Measurements from ENCODE around the gene ZDBF2. TPM values are rescaled to one million over a fixed set of nuclear protein-coding genes. Genes with fewer than 3 reads are reported as not detected.

Gene ZDBF2
- total and polyA plus RNA-seq, 2 of the 8 experiments (the other 6 are each of a cell fraction or from before 2014, with no cell fraction given): 1.5 to 17.2 TPM

DNA sequence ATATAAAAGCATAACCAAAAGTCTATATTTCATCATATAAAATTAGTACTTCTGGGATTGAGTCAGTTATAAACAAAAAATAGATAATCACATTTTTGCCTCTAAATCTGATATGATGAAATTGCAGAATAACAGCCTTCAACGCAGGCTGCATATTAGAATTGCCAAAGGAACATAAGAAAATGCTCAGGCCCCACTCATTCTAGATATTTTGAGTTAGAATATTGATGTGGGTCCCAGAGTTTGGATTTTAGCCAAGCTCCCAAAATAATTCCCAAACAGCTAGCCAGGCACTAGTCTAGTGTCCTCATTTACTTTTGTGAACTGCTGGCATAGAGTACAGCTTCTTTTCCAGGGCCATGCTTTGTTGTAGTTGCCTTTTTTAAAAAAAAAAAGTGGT lies 63.5 kb downstream of the ZDBF2 start:
- Histone ChIP-seq H3K79me1 (ENCODE audit: low read depth, low read length) (no peaks in the 10 kb centered on the region), H3K4ac (replicated peaks; ENCODE audit: insufficient read length, low read depth, low read length) (no peak overlapping the region), H2BK12ac (ENCODE audit: low read depth, low read length) (no peak overlapping the region), H3K4me1 (replicated peaks in 1 of 4; ENCODE audit: control insufficient read depth in 3 of 4, insufficient read depth in 4 of 4, low read length in 3 of 4) (no peaks in the 10 kb centered on the region), H2BK20ac (ENCODE audit: low read length) (no peak overlapping the region), H3K23me2 (ENCODE audit: low read depth, low read length) (no peaks in the 10 kb centered on the region), H2BK5ac (ENCODE audit: low read depth, low read length) (no peak overlapping the region), H3K14ac (ENCODE audit: insufficient read length) (no peak overlapping the region), H2BK120ac (replicated peaks; ENCODE audit: low read depth, low read length) (no peak overlapping the region), H3K56ac (replicated peaks; ENCODE audit: insufficient read length, low read depth, low read length) (no peak overlapping the region), H3K4me3 (ENCODE audit: extremely low read depth in 1 of 4, insufficient read depth in 2 of 4, low read depth in 3 of 4, low read length in 4 of 4) (no peak overlapping the region), H4K91ac (replicated peaks; ENCODE audit: insufficient read length, low read length) (no peak overlapping the region), H4K20me1 (replicated peaks in 1 of 2; ENCODE audit: control insufficient read depth in 1 of 2, insufficient read depth in 2 of 2, low read length in 2 of 2) (no peaks in the 10 kb centered on the region), H2AK5ac (ENCODE audit: low read depth, low read length) (no peak overlapping the region), H4K5ac (ENCODE audit: insufficient read length, low read depth, low read length) (no peak overlapping the region), H3K27ac (ENCODE audit: low read depth, low read length) (no peak overlapping the region), H3K9me3 (ENCODE audit: insufficient read depth in 2 of 2, low read depth in 1 of 2, low read length in 1 of 2) (no peaks in the 10 kb centered on the region), H3K27me3 (replicated peaks in 1 of 4; ENCODE audit: control insufficient read depth in 3 of 4, extremely low read depth in 1 of 4, insufficient read depth in 3 of 4, low read length in 3 of 4) (no peaks in the 10 kb centered on the region), H3K18ac (ENCODE audit: extremely low read depth, low read length) (no peak overlapping the region), H2AFZ (ENCODE audit: low read length) (no peak overlapping the region), H2BK15ac (ENCODE audit: low read length) (no peak overlapping the region), H3K4me2 (ENCODE audit: insufficient read depth in 1 of 2, low read depth in 2 of 2, low read length in 2 of 2) (no peak overlapping the region), H3K9ac (replicated peaks in 1 of 4; ENCODE audit: extremely low read depth in 1 of 4, low read depth in 3 of 4, low read length in 3 of 4) (no peak overlapping the region), H3K23ac (ENCODE audit: insufficient read length) (no peak overlapping the region), H3K36me3 (ENCODE audit: control insufficient read depth in 2 of 4, insufficient read depth in 4 of 4, low read length in 3 of 4) (no peaks in the 10 kb centered on the region), H4K8ac (ENCODE audit: extremely low read depth, insufficient read depth, low read length) (no peak overlapping the region), H3K79me2 (ENCODE audit: control insufficient read depth in 1 of 2, insufficient read depth in 2 of 2, low read length in 2 of 2) (no peaks in the 10 kb centered on the region)
- 88% methylated on average over 1 of the region's 1 CpG; no CpG with 5 or more reads in 1 of the 2 experiments for WGBS, 2 experiments (ENCODE audit: extremely low coverage in 1 of 2, insufficient coverage in 1 of 2, insufficient read length in 1 of 2, insufficient replicate concordance in 2 of 2, low coverage in 1 of 2, low lambda C conversion rate in 2 of 2, missing lambda C conversion rate in 1 of 2)
- CTCF ChIA-PET (ENCODE audit: partially characterized antibody): interaction anchor here (0.6 kb wide), 1 partner anchor 14 kb away, joined by 3 read pairs; no protein-coding TSS in a partner anchor
- DNase-seq (ENCODE audit: low read depth in 1 of 2, low spot score in 2 of 2) (no peak), FAIRE-seq (no peak)
- POLR2A ChIA-PET (ENCODE audit: partially characterized antibody): no interaction called here
- TF ChIP-seq SP2 (IDR thresholded peaks at IDR 0.05; ENCODE audit: low read length): no peak
- no peak for TF ChIP-seq CTCF (IDR thresholded peaks at IDR 0.05; ENCODE audit: control extremely low read depth in 1 of 3, insufficient read depth in 1 of 3, low read depth in 1 of 3, low read length in 3 of 3)
- TF ChIP-seq NRF1 (IDR thresholded peaks at IDR 0.05; ENCODE audit: low read depth, low read length): no peak
- TF ChIP-seq ASH2L (IDR thresholded peaks at IDR 0.05; ENCODE audit: low read length): no peak
- TF ChIP-seq CEBPB (IDR thresholded peaks at IDR 0.05; ENCODE audit: low read depth, low read length): no peak
- TF ChIP-seq SIX5 (IDR thresholded peaks at IDR 0.05; ENCODE audit: low read depth, low read length): no peak
- TF ChIP-seq TBP (IDR thresholded peaks at IDR 0.05; ENCODE audit: low read depth, low read length): no peak
- no peak for TF ChIP-seq BCL11A (IDR thresholded peaks at IDR 0.05; ENCODE audit: low read depth in 2 of 2, low read length in 2 of 2)
- no peak for TF ChIP-seq BACH1 (IDR thresholded peaks at IDR 0.05; ENCODE audit: low read length)
- no peak for TF ChIP-seq CTBP2 (IDR thresholded peaks at IDR 0.05; ENCODE audit: borderline replicate concordance, insufficient read depth, insufficient read length, low read length)
- no peak for TF ChIP-seq USF2 (IDR thresholded peaks at IDR 0.05; ENCODE audit: low read length)
- no peak for TF ChIP-seq GABPA (IDR thresholded peaks at IDR 0.05; ENCODE audit: borderline replicate concordance, insufficient read depth, low read length)

Measured in H1 (cell line).